Upper lobe of left lung (tissue), 4 donors: Measurements from ENCODE around the gene FOXP1.

Source experiments
- POLR2A ChIP-seq, 4 donors: fragments of 450-650 bp; IDR thresholded peaks; one replicate each; pipeline ENCODE4 v1.5.1; 2016 to 2017; ENCODE audit warnings: antibody characterized with exemption in 4 of 4, mild to moderate bottlenecking in 2 of 4
- TF ChIP-seq, protein P1 (sequence below), 6 experiments: fragments of 450-650 bp in 4 of 6; fragments of 200-600 bp in 2 of 6; sonication (generic) in 2 of 6; IDR thresholded peaks; one replicate each; pipeline ENCODE4 v1.5.1; 2016 to 2019; ENCODE audit warnings: antibody characterized with exemption in 6 of 6

DNA sequence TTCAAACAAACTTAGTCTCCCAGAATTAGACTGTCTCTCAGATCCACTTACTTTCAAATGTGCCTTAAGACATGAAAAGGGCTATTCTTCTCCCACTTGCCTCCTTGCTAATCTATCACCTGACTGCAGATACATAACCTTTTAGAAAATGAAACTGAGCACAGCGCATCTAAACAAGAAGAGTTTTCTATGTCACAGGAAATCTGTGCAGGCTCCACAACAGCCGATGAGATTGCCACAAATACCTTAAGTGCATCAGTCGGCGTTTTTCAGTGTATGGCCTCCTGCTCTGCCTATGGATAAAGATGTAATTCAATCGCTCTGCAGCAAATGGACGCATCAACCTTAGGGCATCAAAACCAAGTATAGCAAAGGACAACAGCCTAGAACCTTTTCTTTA lies 544.2 kb downstream of the FOXP1 start:
- TF ChIP-seq, protein P1, sequence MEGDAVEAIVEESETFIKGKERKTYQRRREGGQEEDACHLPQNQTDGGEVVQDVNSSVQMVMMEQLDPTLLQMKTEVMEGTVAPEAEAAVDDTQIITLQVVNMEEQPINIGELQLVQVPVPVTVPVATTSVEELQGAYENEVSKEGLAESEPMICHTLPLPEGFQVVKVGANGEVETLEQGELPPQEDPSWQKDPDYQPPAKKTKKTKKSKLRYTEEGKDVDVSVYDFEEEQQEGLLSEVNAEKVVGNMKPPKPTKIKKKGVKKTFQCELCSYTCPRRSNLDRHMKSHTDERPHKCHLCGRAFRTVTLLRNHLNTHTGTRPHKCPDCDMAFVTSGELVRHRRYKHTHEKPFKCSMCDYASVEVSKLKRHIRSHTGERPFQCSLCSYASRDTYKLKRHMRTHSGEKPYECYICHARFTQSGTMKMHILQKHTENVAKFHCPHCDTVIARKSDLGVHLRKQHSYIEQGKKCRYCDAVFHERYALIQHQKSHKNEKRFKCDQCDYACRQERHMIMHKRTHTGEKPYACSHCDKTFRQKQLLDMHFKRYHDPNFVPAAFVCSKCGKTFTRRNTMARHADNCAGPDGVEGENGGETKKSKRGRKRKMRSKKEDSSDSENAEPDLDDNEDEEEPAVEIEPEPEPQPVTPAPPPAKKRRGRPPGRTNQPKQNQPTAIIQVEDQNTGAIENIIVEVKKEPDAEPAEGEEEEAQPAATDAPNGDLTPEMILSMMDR (IDR thresholded peaks at IDR 0.05): no peak
- TF ChIP-seq POLR2A (IDR thresholded peaks at IDR 0.05): no peak
